Mesothelial cell of epicardium (in vitro differentiated cells): Measurements from ENCODE around the gene AFF3. TPM values are rescaled to one million over a fixed set of nuclear protein-coding genes. Genes with fewer than 3 reads are reported as not detected.

Experiments
- DNase-seq, 2 experiments: peaks; one replicate each; pipeline ENCODE4 v3.0.0; 2021; ENCODE audit warnings: low spot score in 2 of 2; ENCODE audit not compliant: unreplicated experiment in 2 of 2
- H3K27ac Mint-ChIP-seq: 2 replicates; pipeline ENCODE4 v1.8.0; 2021; ENCODE audit warnings: mixed read lengths
- H3K27me3 Mint-ChIP-seq: 2 replicates; pipeline ENCODE4 v1.8.0; 2021; ENCODE audit warnings: low read depth, mixed read lengths
- H3K36me3 Mint-ChIP-seq: 2 replicates; pipeline ENCODE4 v1.8.0; 2021; ENCODE audit warnings: mixed read lengths
- H3K4me1 Mint-ChIP-seq: 2 replicates; pipeline ENCODE4 v1.8.0; 2021; ENCODE audit warnings: mixed read lengths
- H3K4me3 Mint-ChIP-seq: 2 replicates; pipeline ENCODE4 v1.8.0; 2021; ENCODE audit warnings: mild to moderate bottlenecking, moderate library complexity, mixed read lengths
- H3K9me3 Mint-ChIP-seq: 2 replicates; pipeline ENCODE4 v1.8.0; 2021; ENCODE audit warnings: mixed read lengths
- CTCF ChIP-seq: fragments of 200-600 bp; sonication (generic); IDR thresholded peaks from one replicate; pipeline ENCODE4 v1.5.0; 2021; ENCODE audit warnings: antibody characterized with exemption; ENCODE audit not compliant: unreplicated experiment
- total RNA-seq: library from RNA; stranded (reverse); gene quantifications from 3 replicates; pipeline ENCODE4 v1.2.1, GENCODE V29; 2021

The AFF3 gene
- total RNA-seq, 1 donor from 2014 or later: 14.4 TPM

GRCh38 chr2:100052650-100053049 lies 89.7 kb downstream of the AFF3 start:
- H3K27me3 Mint-ChIP-seq: peaks cover 52% of the 10 kb centered on the region
- no peak overlapping the region for H3K4me3 Mint-ChIP-seq
- H3K36me3 Mint-ChIP-seq: no peaks in the 10 kb centered on the region
- TF ChIP-seq CTCF: no peak
- H3K4me1 Mint-ChIP-seq: peaks cover 9% of the 10 kb centered on the region
- H3K27ac Mint-ChIP-seq: no peak overlapping the region
- no peaks in the 10 kb centered on the region for H3K9me3 Mint-ChIP-seq
- DNase-seq: no peak

GRCh38 chr2:100051253-100051652 lies 91.1 kb downstream of the AFF3 start:
- TF ChIP-seq CTCF: no peak
- no peak for DNase-seq
- Mint-ChIP-seq H3K36me3 (no peaks in the 10 kb centered on the region), H3K27me3 (peaks cover 54% of the 10 kb centered on the region), H3K4me1 (peaks cover 6% of the 10 kb centered on the region), H3K4me3 (no peak overlapping the region), H3K9me3 (no peaks in the 10 kb centered on the region), H3K27ac (no peak overlapping the region)

GRCh38 chr2:100050685-100051084 lies 91.7 kb downstream of the AFF3 start:
- H3K36me3 Mint-ChIP-seq: no peaks in the 10 kb centered on the region
- H3K27ac Mint-ChIP-seq: no peak overlapping the region
- TF ChIP-seq CTCF: no peak
- peaks cover 2% of the 10 kb centered on the region for H3K4me1 Mint-ChIP-seq
- peaks cover 56% of the 10 kb centered on the region for H3K27me3 Mint-ChIP-seq
- DNase-seq: no peak
- no peaks in the 10 kb centered on the region for H3K9me3 Mint-ChIP-seq
- no peak overlapping the region for H3K4me3 Mint-ChIP-seq

- no peak for TF ChIP-seq CTCF
- no peak overlapping the region for H3K27ac Mint-ChIP-seq
- peaks cover 60% of the 10 kb centered on the region for H3K27me3 Mint-ChIP-seq
- no peak for DNase-seq
- no peak overlapping the region for H3K4me3 Mint-ChIP-seq
- no peaks in the 10 kb centered on the region for H3K4me1 Mint-ChIP-seq
- H3K36me3 Mint-ChIP-seq: no peaks in the 10 kb centered on the region
- H3K9me3 Mint-ChIP-seq: no peaks in the 10 kb centered on the region
These were observed 95.1 kb downstream of the AFF3 start for GRCh38 chr2:100046961-100047947.

GRCh38 chr2:100045000-100045399 lies 97.4 kb downstream of the AFF3 start:
- H3K27me3 Mint-ChIP-seq: peaks cover 39% of the 10 kb centered on the region
- no peaks in the 10 kb centered on the region for H3K9me3 Mint-ChIP-seq
- H3K27ac Mint-ChIP-seq: no peak overlapping the region
- H3K36me3 Mint-ChIP-seq: no peaks in the 10 kb centered on the region
- H3K4me3 Mint-ChIP-seq: no peak overlapping the region
- TF ChIP-seq CTCF: no peak
- H3K4me1 Mint-ChIP-seq: peaks cover 4% of the 10 kb centered on the region
- no peak for DNase-seq
